OCI-LY1 (cell line): ENCODE results near the gene FGF9.

Experiments used
- H2AFZ ChIP-seq: fragments of 200-600 bp; sonication (generic), shearing (Covaris generic); 2 replicates; pipeline ENCODE4 v1.6.0; 2014; ENCODE audit warnings: antibody characterized with exemption, mild to moderate bottlenecking, low read length
- H3F3A ChIP-seq: fragments of 200-600 bp; sonication (generic), shearing (Covaris generic); 2 replicates; pipeline ENCODE4 v1.6.0; 2014; ENCODE audit warnings: mild to moderate bottlenecking, antibody characterized with exemption, low read length, moderate library complexity; ENCODE audit not compliant: insufficient read depth
- H3K27ac ChIP-seq: fragments of 200-600 bp; sonication (generic); 2 replicates; pipeline ENCODE4 v1.5.1; 2014; ENCODE audit warnings: low read length, mixed run types, mild to moderate bottlenecking, low read depth; ENCODE audit not compliant: poor library complexity, severe bottlenecking
- H3K27me3 ChIP-seq: fragments of 200-600 bp; sonication (generic); 2 replicates; pipeline ENCODE4 v1.6.0; 2014; ENCODE audit warnings: antibody characterized with exemption, mild to moderate bottlenecking, low read length, moderate library complexity; ENCODE audit not compliant: insufficient read depth
- H3K36me3 ChIP-seq: fragments of 200-600 bp; sonication (generic); 2 replicates; pipeline ENCODE4 v1.6.1; 2014; ENCODE audit warnings: mild to moderate bottlenecking, antibody characterized with exemption, low read length, moderate library complexity, mixed read lengths; ENCODE audit not compliant: insufficient read depth
- H3K4me1 ChIP-seq: fragments of 200-600 bp; sonication (generic); 2 replicates; pipeline ENCODE4 v1.5.1; 2014; ENCODE audit warnings: mild to moderate bottlenecking, low read length, moderate library complexity; ENCODE audit not compliant: insufficient read depth, severe bottlenecking
- H3K4me2 ChIP-seq: fragments of 200-600 bp; sonication (generic), shearing (Covaris generic); 2 replicates; pipeline ENCODE4 v1.6.1; 2014; ENCODE audit warnings: low read length
- H3K4me3 ChIP-seq: fragments of 200-600 bp; sonication (generic); 2 replicates; pipeline ENCODE4 v1.5.1; 2014; ENCODE audit warnings: low read length, low read depth, mild to moderate bottlenecking, mixed read lengths; ENCODE audit not compliant: poor library complexity, severe bottlenecking
- H3K79me2 ChIP-seq: fragments of 200-600 bp; shearing (Covaris generic); 2 replicates; pipeline ENCODE4 v1.6.1; 2016; ENCODE audit warnings: mixed run types, low read length, mixed read lengths; ENCODE audit not compliant: insufficient read depth
- H3K9ac ChIP-seq: fragments of 200-600 bp; sonication (generic), shearing (Covaris generic); 2 replicates; pipeline ENCODE4 v1.6.1; 2014; ENCODE audit warnings: mild to moderate bottlenecking, low read length, mixed read lengths
- H3K9me2 ChIP-seq: fragments of 200-600 bp; sonication (generic), shearing (Covaris generic); 2 replicates; pipeline ENCODE4 v1.6.1; 2014; ENCODE audit warnings: low read depth, mild to moderate bottlenecking, low read length, mixed read lengths
- H3K9me3 ChIP-seq: fragments of 200-600 bp; shearing (Covaris generic); 2 replicates; pipeline ENCODE4 v1.6.1; 2014; ENCODE audit warnings: low read length, mixed read lengths
- H4K20me1 ChIP-seq: fragments of 200-600 bp; sonication (generic), shearing (Covaris generic); 2 replicates; pipeline ENCODE4 v1.6.0; 2016; ENCODE audit warnings: mild to moderate bottlenecking, low read length; ENCODE audit not compliant: insufficient read depth
- CTCF ChIP-seq: fragments of 200-600 bp; sonication (generic), shearing (Covaris generic); IDR thresholded peaks from 2 replicates; pipeline ENCODE4 v1.5.1; 2017; ENCODE audit warnings: mild to moderate bottlenecking, antibody characterized with exemption, low read length, moderate library complexity, mixed read lengths
- EZH2 ChIP-seq: fragments of 200-600 bp; sonication (generic), shearing (Covaris generic); IDR thresholded peaks from 2 replicates; pipeline ENCODE4 v1.8.0; 2017; ENCODE audit warnings: borderline replicate concordance, mixed run types, mild to moderate bottlenecking, antibody characterized with exemption, low read length, moderate library complexity, mixed read lengths

Gene FGF9

GRCh38 chr13:21701460-21701859 lies 30.6 kb downstream of the FGF9 start:
- no peaks in the 10 kb centered on the region for H3K36me3 ChIP-seq
- H3K4me1 ChIP-seq, result no peaks in the 10 kb centered on the region
- H3K9me2 ChIP-seq, result no peaks in the 10 kb centered on the region
- no peaks in the 10 kb centered on the region for H3K79me2 ChIP-seq
- no peak overlapping the region for H2AFZ ChIP-seq
- TF ChIP-seq EZH2, result no peak
- TF ChIP-seq CTCF, result no peak
- H3K27ac ChIP-seq, result no peak overlapping the region
- no peak overlapping the region for H3K4me2 ChIP-seq
- H4K20me1 ChIP-seq, result no peaks in the 10 kb centered on the region
- no peaks in the 10 kb centered on the region for H3K9me3 ChIP-seq
- no peak overlapping the region for H3K4me3 ChIP-seq
- H3F3A ChIP-seq, result no peaks in the 10 kb centered on the region
- no peak overlapping the region for H3K9ac ChIP-seq
- no peaks in the 10 kb centered on the region for H3K27me3 ChIP-seq

- Histone ChIP-seq H3K27me3 (no peaks in the 10 kb centered on the region), H3F3A (no peaks in the 10 kb centered on the region), H2AFZ (no peak overlapping the region), H4K20me1 (no peaks in the 10 kb centered on the region), H3K27ac (no peak overlapping the region), H3K79me2 (no peaks in the 10 kb centered on the region), H3K9me3 (no peaks in the 10 kb centered on the region), H3K4me2 (no peak overlapping the region), H3K9me2 (no peaks in the 10 kb centered on the region), H3K4me1 (no peaks in the 10 kb centered on the region), H3K36me3 (no peaks in the 10 kb centered on the region), H3K9ac (no peak overlapping the region), H3K4me3 (no peak overlapping the region)
- TF ChIP-seq EZH2, result no peak
- no peak for TF ChIP-seq CTCF
Observed at GRCh38 chr13:21703846-21704245, 33.0 kb downstream of the FGF9 start.

- Histone ChIP-seq H3K36me3 (no peaks in the 10 kb centered on the region), H3K9me3 (no peaks in the 10 kb centered on the region), H3F3A (no peaks in the 10 kb centered on the region), H4K20me1 (no peaks in the 10 kb centered on the region), H3K9me2 (no peaks in the 10 kb centered on the region), H3K9ac (no peak overlapping the region), H3K79me2 (no peaks in the 10 kb centered on the region), H3K27ac (no peak overlapping the region), H3K4me3 (no peak overlapping the region), H2AFZ (no peak overlapping the region), H3K4me2 (no peak overlapping the region), H3K4me1 (no peaks in the 10 kb centered on the region), H3K27me3 (no peaks in the 10 kb centered on the region)
- TF ChIP-seq EZH2, result no peak
Observed at GRCh38 chr13:21707586-21707985, 36.7 kb downstream of the FGF9 start.

GRCh38 chr13:21709697-21710096 lies 38.8 kb downstream of the FGF9 start:
- TF ChIP-seq CTCF (no peak), EZH2 (no peak)
- Histone ChIP-seq H4K20me1 (no peaks in the 10 kb centered on the region), H3K36me3 (no peaks in the 10 kb centered on the region), H3K27me3 (no peaks in the 10 kb centered on the region), H3F3A (no peaks in the 10 kb centered on the region), H2AFZ (no peak overlapping the region), H3K9me3 (no peaks in the 10 kb centered on the region), H3K79me2 (no peaks in the 10 kb centered on the region), H3K4me2 (no peak overlapping the region), H3K4me1 (no peaks in the 10 kb centered on the region), H3K9me2 (no peaks in the 10 kb centered on the region), H3K4me3 (no peak overlapping the region), H3K27ac (no peak overlapping the region), H3K9ac (no peak overlapping the region)
